SK-N-SH (cell line): ENCODE measurements around the gene LAGE3.

Experiments used
- EP300 ChIP-seq, 2 experiments: IDR thresholded peaks; 2 replicates each; pipeline versions ENCODE4 v1.4.0 to v1.6.1; 2012; ENCODE audit warnings: borderline replicate concordance in 1 of 2, low read depth in 1 of 2, low read length in 1 of 2
- GATA2 ChIP-seq: sonication (generic); formaldehyde crosslinking; IDR thresholded peaks from 2 replicates; pipeline ENCODE4 v1.5.0; 2020; ENCODE audit warnings: mild to moderate bottlenecking, missing genetic modification reagents
- MXI1 ChIP-seq: IDR thresholded peaks from 2 replicates; pipeline ENCODE4 v1.6.1; 2012; ENCODE audit warnings: mild to moderate bottlenecking, low read depth, low read length, improper control_type of control experiment
- NRF1 ChIP-seq: IDR thresholded peaks from 2 replicates; pipeline ENCODE4 v1.6.1; 2012; ENCODE audit warnings: low read depth, mild to moderate bottlenecking, low read length
- RAD21 ChIP-seq: IDR thresholded peaks from 2 replicates; pipeline ENCODE4 v1.6.1; 2012; ENCODE audit warnings: mild to moderate bottlenecking, low read length
- RCOR1 ChIP-seq: fragments of 150-350 bp; IDR thresholded peaks from 2 replicates; pipeline ENCODE4 v1.6.1; 2017; ENCODE audit warnings: antibody characterized with exemption, low read length
- TF ChIP-seq, protein P1 (sequence below): fragments of 200-600 bp; sonication (generic); IDR thresholded peaks from 2 replicates; pipeline ENCODE4 v1.6.1; 2017; ENCODE audit warnings: antibody characterized with exemption, mild to moderate bottlenecking, moderate library complexity
- TF ChIP-seq, protein P2 (sequence below): IDR thresholded peaks from 2 replicates; pipeline ENCODE4 v1.4.0; 2012; ENCODE audit warnings: low read depth, borderline replicate concordance
- TF ChIP-seq, protein P3 (sequence below): IDR thresholded peaks from 2 replicates; pipeline ENCODE4 v1.4.0; 2012; ENCODE audit warnings: low read depth, borderline replicate concordance

DNA sequence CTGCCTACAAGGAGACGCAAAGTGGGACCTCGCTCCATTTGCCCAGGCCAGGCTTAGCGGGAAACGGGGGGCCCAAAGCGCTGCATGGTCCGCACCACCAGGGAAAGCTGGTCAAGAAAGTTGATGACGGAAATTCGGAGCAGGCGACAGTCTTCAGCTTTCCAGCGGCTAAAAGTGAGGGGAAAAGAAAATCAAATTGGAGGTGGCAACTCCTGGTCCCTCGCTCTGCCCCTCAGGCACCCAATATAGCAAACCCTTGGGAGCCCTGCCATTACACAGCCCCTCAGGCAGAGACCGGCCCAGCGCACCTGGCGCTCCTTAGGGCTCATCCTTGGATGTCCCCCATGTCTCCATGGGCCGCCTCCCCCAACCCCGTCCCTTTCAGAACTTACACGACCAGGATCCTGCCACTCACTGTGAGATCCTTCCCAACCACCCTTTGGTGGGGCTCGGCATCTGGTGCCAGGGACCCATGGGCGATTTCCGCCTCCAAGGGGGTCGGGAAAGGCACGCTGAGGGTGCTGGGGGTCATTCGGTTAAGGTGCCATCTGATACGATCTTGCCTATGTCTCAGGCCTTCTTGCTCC is 1.1 kb downstream of the LAGE3 start:
- TF ChIP-seq GATA2 (CRISPR knock-in tag) = no peak
- TF ChIP-seq, protein P1, sequence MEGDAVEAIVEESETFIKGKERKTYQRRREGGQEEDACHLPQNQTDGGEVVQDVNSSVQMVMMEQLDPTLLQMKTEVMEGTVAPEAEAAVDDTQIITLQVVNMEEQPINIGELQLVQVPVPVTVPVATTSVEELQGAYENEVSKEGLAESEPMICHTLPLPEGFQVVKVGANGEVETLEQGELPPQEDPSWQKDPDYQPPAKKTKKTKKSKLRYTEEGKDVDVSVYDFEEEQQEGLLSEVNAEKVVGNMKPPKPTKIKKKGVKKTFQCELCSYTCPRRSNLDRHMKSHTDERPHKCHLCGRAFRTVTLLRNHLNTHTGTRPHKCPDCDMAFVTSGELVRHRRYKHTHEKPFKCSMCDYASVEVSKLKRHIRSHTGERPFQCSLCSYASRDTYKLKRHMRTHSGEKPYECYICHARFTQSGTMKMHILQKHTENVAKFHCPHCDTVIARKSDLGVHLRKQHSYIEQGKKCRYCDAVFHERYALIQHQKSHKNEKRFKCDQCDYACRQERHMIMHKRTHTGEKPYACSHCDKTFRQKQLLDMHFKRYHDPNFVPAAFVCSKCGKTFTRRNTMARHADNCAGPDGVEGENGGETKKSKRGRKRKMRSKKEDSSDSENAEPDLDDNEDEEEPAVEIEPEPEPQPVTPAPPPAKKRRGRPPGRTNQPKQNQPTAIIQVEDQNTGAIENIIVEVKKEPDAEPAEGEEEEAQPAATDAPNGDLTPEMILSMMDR = no peak
- no peak for TF ChIP-seq RCOR1
- TF ChIP-seq NRF1 = no peak
- TF ChIP-seq MXI1 = no peak
- TF ChIP-seq, protein P2, sequence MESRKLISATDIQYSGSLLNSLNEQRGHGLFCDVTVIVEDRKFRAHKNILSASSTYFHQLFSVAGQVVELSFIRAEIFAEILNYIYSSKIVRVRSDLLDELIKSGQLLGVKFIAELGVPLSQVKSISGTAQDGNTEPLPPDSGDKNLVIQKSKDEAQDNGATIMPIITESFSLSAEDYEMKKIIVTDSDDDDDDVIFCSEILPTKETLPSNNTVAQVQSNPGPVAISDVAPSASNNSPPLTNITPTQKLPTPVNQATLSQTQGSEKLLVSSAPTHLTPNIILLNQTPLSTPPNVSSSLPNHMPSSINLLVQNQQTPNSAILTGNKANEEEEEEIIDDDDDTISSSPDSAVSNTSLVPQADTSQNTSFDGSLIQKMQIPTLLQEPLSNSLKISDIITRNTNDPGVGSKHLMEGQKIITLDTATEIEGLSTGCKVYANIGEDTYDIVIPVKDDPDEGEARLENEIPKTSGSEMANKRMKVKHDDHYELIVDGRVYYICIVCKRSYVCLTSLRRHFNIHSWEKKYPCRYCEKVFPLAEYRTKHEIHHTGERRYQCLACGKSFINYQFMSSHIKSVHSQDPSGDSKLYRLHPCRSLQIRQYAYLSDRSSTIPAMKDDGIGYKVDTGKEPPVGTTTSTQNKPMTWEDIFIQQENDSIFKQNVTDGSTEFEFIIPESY = no peak
- TF ChIP-seq, protein P3, sequence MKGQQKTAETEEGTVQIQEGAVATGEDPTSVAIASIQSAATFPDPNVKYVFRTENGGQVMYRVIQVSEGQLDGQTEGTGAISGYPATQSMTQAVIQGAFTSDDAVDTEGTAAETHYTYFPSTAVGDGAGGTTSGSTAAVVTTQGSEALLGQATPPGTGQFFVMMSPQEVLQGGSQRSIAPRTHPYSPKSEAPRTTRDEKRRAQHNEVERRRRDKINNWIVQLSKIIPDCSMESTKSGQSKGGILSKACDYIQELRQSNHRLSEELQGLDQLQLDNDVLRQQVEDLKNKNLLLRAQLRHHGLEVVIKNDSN = no peak
- TF ChIP-seq RAD21 = no peak
- TF ChIP-seq EP300 (IDR thresholded peaks at IDR 0.05; ENCODE audit: borderline replicate concordance in 1 of 2, low read depth in 1 of 2, low read length in 1 of 2) = no peak
